Esophagus (tissue), 2 donors: ENCODE results near the gene SPATA20. TPM values are rescaled to one million over a fixed set of nuclear protein-coding genes. Genes with fewer than 3 reads are reported as not detected.

Source experiments
- H3K27ac ChIP-seq, 2 donors: one replicate each; pipeline ENCODE4 v1.5.1; 2013; ENCODE audit warnings: low read depth in 2 of 2, mild to moderate bottlenecking in 2 of 2, inconsistent platforms in 1 of 2, low read length in 1 of 2, moderate library complexity in 1 of 2
- H3K27me3 ChIP-seq, 2 donors: one replicate each; pipeline ENCODE4 v1.6.1; 2013; ENCODE audit warnings: low read length in 2 of 2, control low read depth in 1 of 2, mild to moderate bottlenecking in 1 of 2; ENCODE audit not compliant: insufficient read depth in 2 of 2, control insufficient read depth in 1 of 2
- H3K36me3 ChIP-seq, 2 donors: one replicate each; pipeline ENCODE4 v1.6.1; 2013; ENCODE audit warnings: low read length in 1 of 2; ENCODE audit not compliant: control insufficient read depth in 2 of 2, insufficient read depth in 2 of 2
- H3K4me1 ChIP-seq, 2 donors: one replicate each; pipeline ENCODE4 v1.6.1; 2013; ENCODE audit warnings: low read length in 1 of 2; ENCODE audit not compliant: control insufficient read depth in 2 of 2, insufficient read depth in 2 of 2
- H3K4me3 ChIP-seq, 2 donors: one replicate each; pipeline ENCODE4 v1.5.1; 2013; ENCODE audit warnings: low read length in 2 of 2, mild to moderate bottlenecking in 2 of 2, low read depth in 1 of 2, moderate library complexity in 1 of 2
- H3K9me3 ChIP-seq, 2 donors: one replicate each; pipeline ENCODE4 v1.6.1; 2013; ENCODE audit warnings: mild to moderate bottlenecking in 2 of 2, low read depth in 1 of 2, low read length in 1 of 2, moderate library complexity in 1 of 2; ENCODE audit not compliant: control insufficient read depth in 2 of 2, insufficient read depth in 1 of 2
- WGBS, 2 donors: extraction: QIAGEN DNeasy Blood & Tissue Kit; methylation state at CpG; one replicate each; pipeline ENCODE4 v1.1.7; 2013; 5-methylcytosine and 5-hydroxymethylcytosine counted together
- polyA plus RNA-seq, 2 donors: library from polyadenylated mRNA; stranded (reverse); fragments of 200-250 nt; gene quantifications; one replicate each; pipeline ENCODE4 v1.2.3, GENCODE V29; 2013
- donor health status: healthy with polysubstance abuse.
- donor health status: Bipolar disorder and iron deficiency.

Gene SPATA20
- polyA plus RNA-seq, 2 donors, result 11.5 to 26.7 TPM

DNA sequence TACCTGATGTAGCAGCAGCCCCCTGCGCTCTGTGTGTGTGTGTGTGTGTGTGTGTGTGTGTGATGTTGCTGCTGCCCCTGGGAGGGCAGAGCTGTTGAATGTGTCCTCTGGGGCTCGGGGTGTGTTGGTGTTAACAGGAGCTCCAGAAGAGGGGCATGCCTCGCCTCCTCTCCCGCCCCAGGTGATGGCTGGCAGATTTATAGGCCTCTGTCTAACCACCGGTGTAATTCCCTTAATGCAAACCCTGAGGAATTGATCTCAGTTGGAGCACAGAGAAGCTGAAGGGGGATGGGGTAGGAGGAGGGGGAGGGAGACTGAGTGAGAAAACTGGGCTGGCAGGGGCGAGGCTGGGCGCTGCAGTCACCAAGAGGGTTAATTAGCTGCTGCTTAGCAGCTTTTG, 23.6 kb downstream of the SPATA20 start:
- H3K27ac ChIP-seq, result no peak overlapping the region
- peaks cover 0 to 4% of the 10 kb centered on the region in 2 donors for H3K27me3 ChIP-seq
- WGBS, 2 donors, result 80 to 83% methylated on average over 7 of the region's 7 CpGs
- no peak overlapping the region for H3K4me3 ChIP-seq
- H3K9me3 ChIP-seq, result no peaks in the 10 kb centered on the region
- no peaks in the 10 kb centered on the region for H3K4me1 ChIP-seq
- no peaks in the 10 kb centered on the region for H3K36me3 ChIP-seq

DNA sequence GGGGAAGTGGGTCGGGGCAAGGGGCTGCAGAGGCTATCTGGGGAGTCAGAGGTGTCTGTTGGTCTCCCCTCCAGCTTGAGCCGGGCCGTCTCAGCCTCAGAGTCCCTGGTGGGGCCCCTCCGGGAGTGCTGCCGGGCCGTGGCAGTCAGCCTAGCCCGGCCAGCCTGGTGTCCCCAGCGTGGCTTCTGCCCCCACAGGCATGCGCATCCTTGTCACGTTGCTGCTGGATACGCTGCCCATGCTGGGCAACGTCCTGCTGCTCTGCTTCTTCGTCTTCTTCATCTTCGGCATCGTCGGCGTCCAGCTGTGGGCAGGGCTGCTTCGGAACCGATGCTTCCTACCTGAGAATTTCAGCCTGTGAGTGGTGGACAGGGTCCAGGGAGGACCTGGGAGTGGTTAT, 24.7 kb downstream of the SPATA20 start:
- 86 to 88% methylated on average over 19 of the region's 19 CpGs for WGBS, 2 donors
- no peaks in the 10 kb centered on the region for H3K9me3 ChIP-seq
- H3K4me3 ChIP-seq, result no peak overlapping the region
- H3K27ac ChIP-seq, result no peak overlapping the region
- H3K4me1 ChIP-seq, result no peaks in the 10 kb centered on the region
- H3K27me3 ChIP-seq, result peaks cover 0 to 4% of the 10 kb centered on the region in 2 donors
- no peaks in the 10 kb centered on the region for H3K36me3 ChIP-seq

DNA sequence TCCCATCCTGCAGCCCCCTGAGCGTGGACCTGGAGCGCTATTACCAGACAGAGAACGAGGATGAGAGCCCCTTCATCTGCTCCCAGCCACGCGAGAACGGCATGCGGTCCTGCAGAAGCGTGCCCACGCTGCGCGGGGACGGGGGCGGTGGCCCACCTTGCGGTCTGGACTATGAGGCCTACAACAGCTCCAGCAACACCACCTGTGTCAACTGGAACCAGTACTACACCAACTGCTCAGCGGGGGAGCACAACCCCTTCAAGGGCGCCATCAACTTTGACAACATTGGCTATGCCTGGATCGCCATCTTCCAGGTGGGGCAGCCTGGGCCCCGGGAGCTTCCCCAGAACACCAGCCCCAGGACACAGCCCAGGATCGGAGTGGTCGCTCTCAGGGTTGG, 25.6 kb downstream of the SPATA20 start:
- Histone ChIP-seq H3K27ac (no peak overlapping the region), H3K4me1 (no peaks in the 10 kb centered on the region), H3K9me3 (no peaks in the 10 kb centered on the region), H3K36me3 (no peaks in the 10 kb centered on the region), H3K4me3 (no peak overlapping the region), H3K27me3 (peaks cover 0 to 4% of the 10 kb centered on the region in 2 donors)
- WGBS, 2 donors, result 95% methylated on average over 20 of the region's 20 CpGs

DNA sequence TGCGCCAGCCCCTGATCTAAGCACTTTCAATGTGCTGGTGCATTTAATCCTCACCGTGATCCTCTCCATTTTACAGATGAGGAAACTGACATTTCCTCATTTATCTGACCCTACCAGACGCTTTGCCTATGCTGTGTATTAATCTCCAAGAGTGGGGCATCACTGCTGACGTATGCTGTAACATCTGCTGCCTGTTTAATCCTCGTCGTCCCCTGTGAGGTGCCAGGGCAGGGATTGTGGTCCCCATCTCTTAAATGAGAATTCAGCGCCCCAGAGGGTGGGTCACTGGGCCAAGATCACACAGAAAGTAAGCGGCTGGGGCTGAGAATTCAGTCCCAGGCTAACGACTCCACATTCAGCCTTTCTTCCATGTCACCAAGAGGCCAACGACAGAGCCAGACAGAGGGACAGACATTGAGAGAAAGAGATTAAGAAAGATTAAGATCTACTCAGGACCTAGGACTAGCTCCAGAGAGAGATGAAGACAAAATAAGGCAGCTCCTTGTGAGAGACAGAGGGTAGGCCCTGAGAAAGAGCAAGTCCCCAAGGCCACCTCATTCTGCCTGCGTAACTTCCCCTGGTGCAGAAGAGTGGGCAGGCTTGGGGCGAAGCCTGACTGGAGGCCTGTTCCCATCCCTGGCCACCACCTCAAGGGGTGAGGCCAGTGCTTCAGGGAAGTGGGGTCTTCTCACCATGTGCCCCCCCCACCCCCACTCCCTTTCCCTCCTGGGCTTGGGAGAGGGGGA, 27.1 kb downstream of the SPATA20 start:
- H3K36me3 ChIP-seq, result no peaks in the 10 kb centered on the region
- H3K27me3 ChIP-seq, result peaks cover 0 to 4% of the 10 kb centered on the region in 2 donors
- H3K4me3 ChIP-seq, result no peak overlapping the region
- H3K4me1 ChIP-seq, result no peaks in the 10 kb centered on the region
- WGBS, 2 donors, result 91% methylated on average over 12 of the region's 12 CpGs
- H3K9me3 ChIP-seq, result no peaks in the 10 kb centered on the region
- no peak overlapping the region for H3K27ac ChIP-seq

- 80 to 86% methylated on average over 30 to 33 of the region's 33 CpGs for WGBS, 2 donors
- Histone ChIP-seq H3K27ac (no peak overlapping the region), H3K4me3 (no peak overlapping the region), H3K4me1 (no peaks in the 10 kb centered on the region), H3K27me3 (peaks cover 0 to 4% of the 10 kb centered on the region in 2 donors), H3K9me3 (no peaks in the 10 kb centered on the region), H3K36me3 (no peaks in the 10 kb centered on the region)
Observed at GRCh38 chr17:50575581-50576210, 28.7 kb downstream of the SPATA20 start.

DNA sequence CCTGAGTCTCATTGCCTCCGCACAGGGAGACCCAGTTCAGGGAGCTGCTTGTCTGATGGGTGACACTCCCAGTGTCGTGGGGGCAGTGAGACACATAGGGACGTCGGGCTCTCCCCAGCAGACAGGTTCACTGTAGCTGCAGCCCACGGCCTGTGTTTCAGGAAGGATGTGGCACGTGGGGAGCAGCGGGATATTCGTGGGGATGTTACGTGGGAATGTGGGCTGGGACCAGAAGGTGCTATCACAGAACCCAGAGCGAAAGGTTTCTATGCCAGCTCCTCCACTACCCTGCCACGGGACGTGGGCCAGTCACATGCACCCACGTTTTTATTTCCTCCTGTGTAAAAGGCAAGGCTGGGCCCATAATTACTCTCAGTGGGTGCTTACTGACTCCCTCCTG, 29.9 kb downstream of the SPATA20 start:
- Histone ChIP-seq H3K4me1 (no peaks in the 10 kb centered on the region), H3K9me3 (no peaks in the 10 kb centered on the region), H3K27ac (no peak overlapping the region), H3K27me3 (peaks cover 0 to under 1% of the 10 kb centered on the region in 2 donors), H3K4me3 (no peak overlapping the region), H3K36me3 (no peaks in the 10 kb centered on the region)
- WGBS, 2 donors, result 78 to 82% methylated on average over 13 of the region's 13 CpGs

- H3K9me3 ChIP-seq, result no peaks in the 10 kb centered on the region
- no peak overlapping the region for H3K4me3 ChIP-seq
- no peak overlapping the region for H3K27ac ChIP-seq
- H3K27me3 ChIP-seq, result no peaks in the 10 kb centered on the region
- no peaks in the 10 kb centered on the region for H3K4me1 ChIP-seq
- WGBS, 2 donors, result 85 to 86% methylated on average over 13 of the region's 13 CpGs
- no peaks in the 10 kb centered on the region for H3K36me3 ChIP-seq
Observed at GRCh38 chr17:50577451-50577954, 30.5 kb downstream of the SPATA20 start.

- Histone ChIP-seq H3K36me3 (no peaks in the 10 kb centered on the region), H3K4me3 (no peak overlapping the region), H3K9me3 (no peaks in the 10 kb centered on the region), H3K27me3 (no peaks in the 10 kb centered on the region), H3K4me1 (no peaks in the 10 kb centered on the region), H3K27ac (no peak overlapping the region)
- WGBS, 2 donors, result 84 to 86% methylated on average over 16 of the region's 16 CpGs
Observed at GRCh38 chr17:50578173-50578572, 31.2 kb downstream of the SPATA20 start.

- 79 to 87% methylated on average over 7 of the region's 7 CpGs for WGBS, 2 donors
- Histone ChIP-seq H3K27me3 (no peaks in the 10 kb centered on the region), H3K9me3 (no peaks in the 10 kb centered on the region), H3K36me3 (no peaks in the 10 kb centered on the region), H3K27ac (no peak overlapping the region), H3K4me1 (no peaks in the 10 kb centered on the region), H3K4me3 (no peak overlapping the region)
Observed at GRCh38 chr17:50579399-50579798, 32.4 kb downstream of the SPATA20 start.

GRCh38 chr17:50580646-50581045, 33.7 kb downstream of the SPATA20 start:
- no peak overlapping the region for H3K4me3 ChIP-seq
- no peaks in the 10 kb centered on the region for H3K27me3 ChIP-seq
- no peaks in the 10 kb centered on the region for H3K36me3 ChIP-seq
- no peak overlapping the region for H3K27ac ChIP-seq
- no peaks in the 10 kb centered on the region for H3K4me1 ChIP-seq
- 90 to 94% methylated on average over 9 of the region's 9 CpGs for WGBS, 2 donors
- no peaks in the 10 kb centered on the region for H3K9me3 ChIP-seq
